Endometrial microvascular endothelial cells (primary cell): ENCODE data around the gene DLX2. TPM values are rescaled to one million over a fixed set of nuclear protein-coding genes. Genes with fewer than 3 reads are reported as not detected.

ENCODE experiments used
- in situ Hi-C: cut with HindIII; loops from 2 replicates; pipeline ENCODE4 v1.10.0; 2017; ENCODE audit warnings: low sequenced_read_pairs, low pct_unique_long_range_greater_than_20kb; ENCODE audit errors: inconsistent ontology term
- total RNA-seq: library from RNA; depleted of rRNA; stranded (reverse); fragments of >200 nt; gene quantifications from one replicate; pipeline ENCODE4 v1.2.3, GENCODE V29; 2015; ENCODE audit errors: inconsistent ontology term

The DLX2 gene
- total RNA-seq, 1 donor from 2014 or later = not detected

DNA sequence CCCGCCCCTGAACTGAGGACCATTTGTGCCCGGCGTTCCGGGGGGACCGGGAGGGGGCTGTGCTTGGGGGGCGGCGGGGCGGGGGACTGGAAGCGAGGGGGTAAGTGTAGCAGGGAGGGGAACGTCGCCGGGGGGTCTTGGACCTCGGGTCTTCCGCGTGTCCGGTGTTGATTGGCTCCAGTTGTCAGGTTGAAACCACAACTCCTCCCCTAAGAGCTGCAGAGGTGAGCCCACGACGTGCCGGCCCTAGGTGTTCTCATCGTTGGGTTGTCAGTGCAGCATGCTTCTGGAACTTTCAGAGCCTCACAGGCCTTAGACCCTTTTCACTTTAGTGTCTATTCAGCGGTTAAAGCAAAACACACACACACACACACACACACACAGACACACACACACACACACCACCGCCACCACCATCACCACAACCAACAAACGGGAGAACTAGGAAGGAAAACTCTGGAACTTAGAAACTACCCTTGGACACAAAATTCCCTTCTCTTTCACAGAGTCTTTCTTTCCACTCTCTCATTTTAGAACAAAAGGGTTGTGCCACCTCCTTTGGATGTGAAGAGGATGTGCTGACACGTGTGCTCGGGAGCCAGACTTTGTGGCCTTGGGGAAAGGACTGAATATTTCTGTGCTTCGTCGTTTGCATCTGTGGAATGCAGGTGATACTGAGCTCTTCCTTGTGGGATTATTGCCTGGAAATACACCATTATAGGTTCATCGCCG, 6.7 kb upstream of the DLX2 start:
- in situ Hi-C loops = no loop called here

DNA sequence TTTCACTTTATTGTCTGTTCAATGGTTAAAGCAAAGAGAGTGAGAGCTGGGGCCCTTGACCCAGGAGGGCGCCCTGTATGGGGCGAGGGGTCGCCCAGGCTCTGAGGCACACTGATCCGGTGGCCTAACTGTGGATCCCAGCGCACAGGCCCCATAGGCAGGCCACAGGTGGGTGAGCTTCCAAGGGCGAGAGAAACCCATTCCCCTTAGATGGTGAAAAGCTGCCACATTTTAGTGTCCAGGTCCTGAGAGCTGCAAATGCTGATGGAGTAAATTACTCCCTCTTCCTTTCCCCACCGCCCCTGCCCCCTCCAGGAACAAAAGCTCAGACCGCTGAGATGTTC, 5.9 kb upstream of the DLX2 start:
- in situ Hi-C loops = no loop called here

GRCh38 chr2:172107690-172108586, 5.2 kb upstream of the DLX2 start:
- in situ Hi-C loops = no loop called here

- in situ Hi-C loops = no loop called here
Measured at GRCh38 chr2:172106108-172106961, 3.6 kb upstream of the DLX2 start.

DNA sequence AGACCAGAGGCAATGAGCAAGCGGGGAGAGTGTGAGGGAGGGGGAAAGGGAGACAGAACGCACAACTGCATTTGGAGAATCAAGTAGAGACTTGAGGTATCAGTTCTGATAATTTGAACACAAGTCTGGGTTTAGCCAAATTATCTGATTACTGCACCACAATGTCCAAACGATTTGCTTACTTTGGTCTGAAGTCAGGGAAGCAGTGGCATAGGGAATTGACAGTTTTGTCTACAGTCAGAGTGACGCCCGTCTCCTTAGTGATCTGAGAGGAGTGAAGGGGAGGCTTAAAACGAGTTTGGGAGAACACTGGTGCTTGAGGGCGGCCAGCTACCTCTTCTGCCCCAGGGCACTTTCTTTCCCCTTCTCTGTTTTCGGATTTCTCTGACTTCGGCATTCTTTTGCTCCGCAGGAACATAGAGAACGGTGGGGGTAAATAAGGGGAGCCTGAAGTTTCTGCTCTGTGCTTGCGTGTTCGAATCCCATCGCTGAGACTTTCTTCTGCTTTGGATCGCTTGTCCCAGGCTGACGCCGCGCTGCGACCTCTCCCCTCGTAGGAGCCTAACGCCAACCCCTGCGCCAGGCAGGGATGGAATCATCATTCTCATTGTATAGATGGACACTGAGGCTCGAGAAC, 2.9 kb upstream of the DLX2 start:
- in situ Hi-C loops = no loop called here

DNA sequence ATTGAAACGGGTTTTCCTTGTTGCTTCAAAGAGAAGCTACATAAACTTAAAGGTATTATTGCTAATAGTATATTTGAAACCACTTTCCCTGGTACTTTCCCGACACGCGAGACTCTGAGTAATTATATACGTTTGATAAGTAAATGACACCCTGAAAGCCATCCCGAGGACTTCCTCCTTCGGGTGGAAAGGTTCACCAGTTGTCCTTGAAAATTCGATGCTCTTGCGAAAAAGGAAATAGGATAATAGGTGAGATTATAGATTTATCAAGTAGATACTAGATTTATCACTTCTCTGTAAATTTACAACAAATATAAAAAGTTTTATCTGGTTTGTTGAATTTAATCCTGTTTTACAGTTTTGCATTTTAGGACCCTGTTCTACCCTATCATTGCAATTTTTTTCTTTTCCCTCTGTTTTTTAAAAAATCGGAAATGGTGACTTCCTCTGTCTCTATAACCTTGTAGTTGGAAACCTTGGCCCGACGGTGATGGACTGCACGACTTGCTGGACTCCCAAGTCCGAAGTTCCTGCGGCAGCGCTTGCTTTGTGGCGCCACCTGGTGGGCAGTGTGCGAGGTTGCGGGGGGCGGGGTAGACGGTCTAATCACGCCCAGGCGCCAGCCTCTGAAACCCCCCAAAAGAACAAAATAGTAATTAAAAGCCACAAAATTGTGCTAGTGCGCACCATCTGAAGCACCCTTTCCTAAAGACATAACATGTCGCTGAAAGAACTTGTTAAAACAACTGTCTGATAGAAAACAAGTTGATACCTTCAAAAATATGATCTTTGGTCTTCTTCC, 972 bp upstream of the DLX2 start:
- in situ Hi-C loops = no loop called here

- in situ Hi-C loops = no loop called here
Measured at GRCh38 chr2:172101821-172102390, 794 bp downstream of the DLX2 start.

- in situ Hi-C loops = no loop called here
Measured at GRCh38 chr2:172100935-172101820, 1.5 kb downstream of the DLX2 start.

DNA sequence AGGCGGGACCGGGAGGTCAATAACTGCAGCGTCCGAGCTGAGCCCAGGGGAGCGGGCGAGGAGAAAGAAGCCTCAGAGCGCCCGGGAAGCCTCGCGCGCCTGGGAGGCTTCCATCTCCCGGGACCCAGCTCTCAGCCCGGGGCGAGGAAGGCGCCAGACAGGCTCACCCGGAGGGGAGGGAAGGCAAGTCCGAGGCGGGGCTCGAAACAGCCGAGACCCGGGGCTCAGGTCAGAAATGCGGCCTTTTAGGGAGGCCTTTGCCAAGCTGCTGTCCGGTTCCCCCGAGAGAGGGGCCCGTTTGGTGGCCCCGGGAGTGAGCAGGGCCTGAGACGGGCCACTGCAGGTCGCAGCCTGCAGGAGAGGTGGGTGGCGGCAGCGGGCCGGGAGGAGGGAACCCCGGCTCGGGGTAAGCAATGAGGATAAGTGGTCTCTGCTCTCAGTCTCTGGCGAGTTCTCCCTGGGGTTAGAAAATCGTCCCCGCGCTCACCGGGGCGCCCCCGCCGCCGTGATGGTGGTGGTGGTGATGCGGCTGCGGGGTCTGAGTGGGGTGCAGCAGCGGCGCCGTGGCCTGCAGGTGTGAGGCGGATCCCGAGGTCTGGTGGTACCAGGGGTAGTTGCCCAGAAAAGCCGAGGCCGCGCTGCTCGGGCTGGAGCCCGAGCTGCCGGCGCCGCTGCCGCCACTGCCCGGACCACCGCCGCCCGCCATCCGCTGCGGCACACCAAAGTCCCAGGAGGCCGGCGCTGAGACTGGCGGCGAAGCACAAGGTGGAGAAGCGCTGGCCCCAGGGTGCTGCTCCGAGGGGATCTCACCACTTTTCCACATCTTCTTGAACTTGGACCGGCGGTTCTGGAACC, 2.4 kb downstream of the DLX2 start:
- in situ Hi-C loops = no loop called here

DNA sequence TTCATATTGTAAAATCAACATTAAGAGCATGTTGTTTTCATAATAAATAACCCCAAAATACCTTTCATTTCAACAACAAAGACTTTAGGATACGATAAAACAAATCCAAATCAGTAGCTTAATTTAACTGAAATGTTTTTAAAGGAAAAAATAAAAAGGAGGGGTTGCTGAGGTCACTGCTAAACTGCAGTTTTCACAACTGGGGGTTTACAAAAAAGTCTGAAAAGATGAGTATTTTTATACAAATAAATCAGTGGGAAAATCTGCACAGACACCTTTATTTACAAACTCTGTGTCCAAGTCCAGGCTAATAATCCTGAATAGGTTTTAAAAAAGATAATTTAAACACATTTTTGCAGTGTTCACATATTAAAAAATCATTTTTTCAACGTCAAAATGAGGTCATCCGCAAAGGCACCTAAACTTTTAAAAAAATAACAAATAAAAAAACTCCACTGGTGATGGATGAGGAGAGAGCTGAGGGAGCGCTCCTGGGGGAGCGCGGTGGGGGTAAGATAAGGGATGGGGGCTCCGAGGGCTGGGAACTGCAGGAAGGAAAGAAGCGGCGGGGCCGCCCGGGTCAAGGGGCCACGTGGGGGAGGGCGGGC, 3.1 kb downstream of the DLX2 start:
- in situ Hi-C loops = no loop called here

DNA sequence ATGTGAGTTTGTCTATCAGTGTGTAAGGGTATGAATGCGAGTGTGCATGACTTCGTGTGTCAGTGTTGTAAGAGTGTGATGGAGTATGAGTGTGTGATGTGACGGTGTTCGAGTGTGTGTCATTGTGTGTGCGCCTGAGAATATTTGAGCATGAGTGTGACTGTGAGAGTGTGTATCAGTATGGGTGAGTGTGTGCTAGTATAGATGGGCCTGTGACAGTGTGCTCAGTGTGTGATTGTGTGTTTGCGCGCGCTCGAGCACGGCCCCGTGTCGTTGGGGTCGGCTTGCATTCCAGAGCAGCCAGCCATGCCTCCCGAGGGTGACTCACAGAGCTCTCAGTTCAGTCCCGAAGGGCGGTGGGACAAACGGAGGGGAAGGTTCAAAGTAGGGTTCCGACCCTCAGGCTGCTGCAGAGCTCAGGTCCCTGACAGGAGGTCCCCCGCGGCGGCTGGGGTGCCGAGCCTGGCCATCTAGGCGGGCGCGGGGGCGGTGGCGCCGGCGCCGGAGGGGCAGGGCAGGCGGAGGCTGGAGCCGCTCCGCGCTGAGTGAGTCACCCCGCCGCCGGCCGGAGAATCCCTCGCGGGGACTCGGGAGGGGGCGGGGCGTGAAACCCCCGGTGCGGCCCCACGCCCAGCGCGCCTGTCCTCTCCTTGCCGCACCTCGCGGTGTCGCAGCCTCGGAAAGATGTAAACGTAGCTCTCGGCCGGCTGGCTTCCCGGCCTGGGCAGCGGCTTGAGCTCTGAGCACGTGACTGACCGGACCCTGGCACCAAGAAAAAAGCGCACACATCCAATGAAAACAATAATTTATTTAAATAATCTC, 3.8 kb downstream of the DLX2 start:
- in situ Hi-C loops = no loop called here

- in situ Hi-C loops = no loop called here
Measured at GRCh38 chr2:172098287-172098649, 4.4 kb downstream of the DLX2 start.

- in situ Hi-C loops = no loop called here
Measured at GRCh38 chr2:172097557-172098131, 5.1 kb downstream of the DLX2 start.

DNA sequence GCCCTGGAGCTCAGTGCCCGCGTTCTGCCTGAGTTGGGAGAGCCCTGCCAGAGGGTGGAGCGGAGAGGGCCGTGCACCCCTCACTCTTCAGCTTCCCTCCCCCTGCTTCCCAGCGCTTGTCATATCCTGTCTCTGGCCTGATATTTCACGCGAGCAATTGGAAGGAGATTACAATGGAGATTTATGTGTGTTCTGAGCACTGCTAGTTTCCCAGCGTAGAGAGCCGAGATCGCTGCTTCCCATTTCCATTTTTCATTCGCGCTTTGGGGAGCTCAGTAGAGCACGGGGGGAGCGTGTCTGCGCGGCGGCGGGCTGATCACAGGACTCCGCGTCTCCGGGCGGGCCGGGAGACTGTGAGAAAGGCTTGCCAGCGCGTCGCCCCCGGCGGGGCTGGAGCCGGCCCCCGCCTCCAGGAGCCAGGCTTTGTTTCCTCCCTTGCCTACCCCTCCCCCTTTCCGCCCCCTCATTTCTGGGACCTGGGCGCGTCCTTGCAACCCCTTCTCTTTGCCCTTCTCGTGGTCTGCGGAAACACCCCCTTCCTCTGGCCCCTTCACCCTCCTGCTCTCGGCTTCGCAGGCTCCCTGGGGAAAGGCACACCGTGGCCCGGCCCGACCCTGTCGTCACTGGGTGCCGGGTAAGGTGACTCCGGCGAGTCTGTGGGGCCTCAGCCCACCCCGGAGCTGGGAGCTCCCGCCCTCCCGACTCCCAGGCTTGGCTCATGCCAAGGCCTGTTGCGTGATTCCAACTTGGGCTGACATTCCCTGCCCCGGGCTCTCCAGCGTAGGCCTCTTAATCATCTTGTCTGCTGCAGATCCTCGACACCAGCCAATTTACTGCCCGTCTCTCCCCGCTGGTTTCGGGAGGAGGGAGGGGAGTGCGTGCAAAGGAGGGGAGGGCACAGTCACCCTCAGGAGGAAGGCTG, 5.8 kb downstream of the DLX2 start:
- in situ Hi-C loops = no loop called here
